HepG2 (cell line): ENCODE results near the gene TEDC2. TPM values are rescaled to one million over a fixed set of nuclear protein-coding genes. Genes with fewer than 3 reads are reported as not detected.

Source experiments
- AKAP8 ChIP-seq: sonication (generic); formaldehyde crosslinking; IDR thresholded peaks from 2 replicates; pipeline ENCODE4 v1.5.1; 2020; ENCODE audit warnings: mild to moderate bottlenecking, missing genetic modification reagents
- ATF7-NPFF ChIP-seq: sonication (generic); formaldehyde crosslinking; IDR thresholded peaks from 2 replicates; pipeline ENCODE4 v1.8.1; 2023; ENCODE audit warnings: mild to moderate bottlenecking, low read depth, missing genetic modification reagents, moderate library complexity
- BRD4 ChIP-seq: sonication (generic); formaldehyde crosslinking; IDR thresholded peaks from 2 replicates; pipeline ENCODE4 v1.4.0; 2020; ENCODE audit warnings: missing genetic modification reagents
- CHCHD3 ChIP-seq: sonication (generic); formaldehyde crosslinking; IDR thresholded peaks from 2 replicates; pipeline ENCODE4 v1.8.0; 2022; ENCODE audit warnings: mild to moderate bottlenecking, missing genetic modification reagents, moderate library complexity
- ETV5 ChIP-seq: IDR thresholded peaks from 2 replicates; pipeline ENCODE4 v1.6.1; 2018; ENCODE audit warnings: missing biosample characterization, missing genetic modification reagents, inconsistent platforms, borderline replicate concordance
- FOXJ3 ChIP-seq: sonication (generic); formaldehyde crosslinking; IDR thresholded peaks from 2 replicates; pipeline ENCODE4 v1.4.0; 2020; ENCODE audit warnings: missing genetic modification reagents, mild to moderate bottlenecking, borderline replicate concordance
- KDM1A ChIP-seq: IDR thresholded peaks from 2 replicates; pipeline ENCODE4 v1.6.1; 2016; ENCODE audit warnings: missing compliant biosample characterization
- PRMT3 ChIP-seq: sonication (generic); formaldehyde crosslinking; IDR thresholded peaks from 2 replicates; pipeline ENCODE4 v1.8.1; 2022; ENCODE audit warnings: low read depth, mild to moderate bottlenecking, moderate library complexity, missing genetic modification reagents, borderline replicate concordance
- RXRA ChIP-seq: sonication (generic); formaldehyde crosslinking; IDR thresholded peaks from 2 replicates; pipeline ENCODE4 v1.5.1; 2020; ENCODE audit warnings: missing genetic modification reagents
- THAP7 ChIP-seq: sonication (generic); formaldehyde crosslinking; IDR thresholded peaks from 2 replicates; pipeline ENCODE4 v1.8.1; 2023; ENCODE audit warnings: mild to moderate bottlenecking, missing genetic modification reagents
- ZBED4 ChIP-seq: sonication (generic); formaldehyde crosslinking; IDR thresholded peaks from 2 replicates; pipeline ENCODE4 v1.4.0; 2020; ENCODE audit warnings: missing genetic modification reagents, borderline replicate concordance
- ZBTB10 ChIP-seq: sonication (generic); formaldehyde crosslinking; IDR thresholded peaks from 2 replicates; pipeline ENCODE4 v1.4.0; 2020; ENCODE audit warnings: missing genetic modification reagents, borderline replicate concordance
- ZHX2 ChIP-seq, 2 experiments: sonication (generic) in 1 of 2; formaldehyde crosslinking in 1 of 2; IDR thresholded peaks; 2 replicates each; pipeline versions ENCODE4 v1.6.1 to v1.9.0; 2014 to 2022; ENCODE audit warnings: antibody characterized with exemption in 1 of 2, borderline replicate concordance in 1 of 2, inconsistent platforms in 1 of 2, low read depth in 1 of 2, missing genetic modification reagents in 1 of 2
- polyA plus RNA-seq, 8 experiments: library from polyadenylated mRNA; depleted of rRNA in 3 of 8; stranded (reverse) in 7 of 8; unstranded in 1 of 8; fragments of >200 nt; fragmentation: Illumina TruSeq in 4 of 8; extraction: Trizol in 4 of 8; gene quantifications; 2 replicates each; pipeline versions ENCODE4 v1.2.1 to v1.2.3, GENCODE V29; 2011 to 2016; ENCODE audit warnings: low read depth in 4 of 8, missing spikeins in 1 of 8, mixed read lengths in 1 of 8; ENCODE audit not compliant: insufficient read depth in 1 of 8
- total RNA-seq, 5 experiments: library from RNA; depleted of rRNA; stranded (reverse); fragments of >200 nt; fragmentation: Illumina TruSeq; extraction: Trizol; gene quantifications; 2 replicates each; pipeline ENCODE4 v1.2.3, GENCODE V29; 2016; ENCODE audit warnings: low read depth in 1 of 5

Gene TEDC2
- total and polyA plus RNA-seq, 2 of the 13 experiments (the other 11 are each of a cell fraction or from before 2014, with no cell fraction given): 6.2 to 24.4 TPM

GRCh38 chr16:2471653-2472487 lies 12.0 kb downstream of the TEDC2 start (continued):
- TF ChIP-seq ZBED4 (CRISPR knock-in tag) (peak; percentile 75; the same call in 1 of the 2 replicates), FOXJ3 (CRISPR knock-in tag) (no peak), THAP7 (CRISPR knock-in tag) (0 out of 2 replicates have a peak, but pooled peaks have one; percentile 40), ETV5 (CRISPR knock-in tag) (peak; percentile 40; the same call in 1 of the 2 replicates), ZBTB10 (CRISPR knock-in tag) (no peak), KDM1A (CRISPR knock-in tag) (no peak), ATF7-NPFF (CRISPR knock-in tag) (peak; percentile 58; the same call in 1 of the 2 replicates), ZHX2 (IDR thresholded peaks at IDR 0.05; ENCODE audit: low read depth) (peak; percentile 33), ZHX2 (CRISPR knock-in tag; IDR thresholded peaks at IDR 0.05; ENCODE audit: borderline replicate concordance) (0 out of 2 replicates have a peak, but pooled peaks have one; percentile 72), BRD4 (CRISPR knock-in tag) (peak; percentile 17; the same call in 1 of the 2 replicates), AKAP8 (CRISPR knock-in tag) (peak; percentile 22; the same call in 1 of the 2 replicates), RXRA (CRISPR knock-in tag) (peak; percentile 36; the same call in 1 of the 2 replicates), CHCHD3 (CRISPR knock-in tag) (peak; percentile 48; the same call in 1 of the 2 replicates), PRMT3 (CRISPR knock-in tag) (0 out of 2 replicates have a peak, but pooled peaks have one; percentile 75)
